Left lung (tissue), 10 donors: ENCODE data around the gene RHBDL2. TPM values are rescaled to one million over a fixed set of nuclear protein-coding genes. Genes with fewer than 3 reads are reported as not detected.
"Not testable (repeated sequence)": the region's sequence is repeated elsewhere in the genome, so short reads cannot be mapped to it uniquely, and the experiment has no call there.

Experiments
- ATAC-seq: fragments of 200-7000 bp; cut with Tn5 transposase; one replicate; pipeline ENCODE4 v1.9.1; 2020; ENCODE audit warnings: moderate library complexity
- DNase-seq, 4 donors: peaks; one replicate each; pipeline ENCODE4 v3.0.0-alpha.2; 2013 to 2020
- H3K27ac ChIP-seq, 2 donors: fragments of 200-600 bp; sonication (generic) in 1 of 2; one replicate each; pipeline versions ENCODE4 v1.5.0 to v1.8.0; 2020 to 2021
- H3K27me3 ChIP-seq, 2 donors: fragments of 200-600 bp; sonication (generic) in 1 of 2; one replicate each; pipeline versions ENCODE4 v1.5.0 to v1.8.0; 2020 to 2021
- H3K36me3 ChIP-seq, 2 donors: fragments of 200-600 bp; sonication (generic) in 1 of 2; one replicate each; pipeline versions ENCODE4 v1.5.0 to v1.8.0; 2020 to 2021
- H3K4me1 ChIP-seq, 2 donors: fragments of 200-600 bp; one replicate each; pipeline ENCODE4 v1.8.0; 2021
- H3K4me3 ChIP-seq, 2 donors: fragments of 200-600 bp; sonication (generic) in 1 of 2; one replicate each; pipeline versions ENCODE4 v1.5.0 to v1.8.0; 2020 to 2021; ENCODE audit warnings: mild to moderate bottlenecking in 1 of 2
- H3K9me3 ChIP-seq, 2 donors: fragments of 200-600 bp; sonication (generic) in 1 of 2; one replicate each; pipeline versions ENCODE4 v1.5.0 to v1.8.0; 2020 to 2021
- CTCF ChIP-seq, 2 donors: fragments of 200-600 bp; sonication (generic) in 1 of 2; IDR thresholded peaks; one replicate each; pipeline versions ENCODE4 v1.5.0 to v1.8.0; 2021; ENCODE audit warnings: antibody characterized with exemption in 2 of 2
- intact Hi-C, 2 donors: fragments of 100-400 bp; cut with DNase I; formaldehyde crosslinking; loops; one replicate each; pipeline versions ENCODE4 v1.11.2 to v1.14.2; 2022
- polyA plus RNA-seq, 6 donors: library from polyadenylated mRNA; unstranded; fragments of 120-200 nt; gene quantifications; one replicate each; pipeline ENCODE4 v1.2.1, GENCODE V29; 2013; ENCODE audit not compliant: insufficient read length in 6 of 6
- total RNA-seq, 2 donors: library from RNA; stranded (reverse); fragmentation: NEBNext Ultra II Directional; extraction: Animal tissue kit (Norgen Biotek cat#: 25700); gene quantifications; one replicate each; pipeline ENCODE4 v1.2.1, GENCODE V29; 2021
- donor health status: DM: no; HTN: yes; CAD: no.
- donor health status: DM: no; HTN: no; CAD: no.

Gene RHBDL2
- total and polyA plus RNA-seq, 8 donors, result 1.0 to 2.7 (median 2.0) TPM

- Histone ChIP-seq H3K36me3 (no peaks in the 10 kb centered on the region), H3K9me3 (no peaks in the 10 kb centered on the region), H3K27me3 (no peaks in the 10 kb centered on the region), H3K27ac (no peak overlapping the region), H3K4me1 (no peaks in the 10 kb centered on the region), H3K4me3 (no peak overlapping the region)
- DNase-seq (no peak), ATAC-seq (no peak)
- intact Hi-C loops, result no loop called here
- TF ChIP-seq CTCF (IDR thresholded peaks at IDR 0.05), result no peak
Observed at GRCh38 chr1:38917772-38918171, 23.9 kb downstream of the RHBDL2 start.

GRCh38 chr1:38917337-38917736, 24.3 kb downstream of the RHBDL2 start:
- Histone ChIP-seq H3K36me3 (no peaks in the 10 kb centered on the region), H3K4me3 (no peak overlapping the region), H3K4me1 (no peaks in the 10 kb centered on the region), H3K9me3 (no peaks in the 10 kb centered on the region), H3K27ac (no peak overlapping the region), H3K27me3 (no peaks in the 10 kb centered on the region)
- no peak for TF ChIP-seq CTCF (IDR thresholded peaks at IDR 0.05)
- ATAC-seq (no peak), DNase-seq (no peak)
- intact Hi-C loops, result no loop called here

- no peak for TF ChIP-seq CTCF (IDR thresholded peaks at IDR 0.05)
- no peak for ATAC-seq
- Histone ChIP-seq H3K27me3 (no peaks in the 10 kb centered on the region), H3K4me3 (no peak overlapping the region), H3K36me3 (no peaks in the 10 kb centered on the region), H3K27ac (no peak overlapping the region), H3K4me1 (no peaks in the 10 kb centered on the region), H3K9me3 (no peaks in the 10 kb centered on the region)
- intact Hi-C loops, result no loop called here
- DNase-seq, result no peak
Observed at GRCh38 chr1:38915352-38915948, 26.2 kb downstream of the RHBDL2 start.

- H3K36me3 ChIP-seq, ATAC-seq, H3K9me3 ChIP-seq, H3K4me3 ChIP-seq, H3K4me1 ChIP-seq, intact Hi-C loops, H3K27me3 ChIP-seq, H3K27ac ChIP-seq, DNase-seq: not testable (repeated sequence)
Observed at GRCh38 chr1:38914908-38915307, 26.7 kb downstream of the RHBDL2 start.

GRCh38 chr1:38908821-38909220, 32.8 kb downstream of the RHBDL2 start:
- no peak overlapping the region for H3K4me3 ChIP-seq
- no peak for DNase-seq
- intact Hi-C loops, result no loop called here
- no peak for TF ChIP-seq CTCF (IDR thresholded peaks at IDR 0.05)
- H3K36me3 ChIP-seq, result no peaks in the 10 kb centered on the region
- H3K27me3 ChIP-seq, result no peaks in the 10 kb centered on the region
- no peak overlapping the region for H3K27ac ChIP-seq
- H3K4me1 ChIP-seq, result no peaks in the 10 kb centered on the region
- ATAC-seq, result no peak
- H3K9me3 ChIP-seq, result peaks cover 0 to 18% of the 10 kb centered on the region in 2 donors

- Histone ChIP-seq H3K36me3 (no peaks in the 10 kb centered on the region), H3K27ac (no peak overlapping the region), H3K27me3 (no peaks in the 10 kb centered on the region), H3K9me3 (peaks cover 0 to 18% of the 10 kb centered on the region in 2 donors), H3K4me1 (no peaks in the 10 kb centered on the region), H3K4me3 (no peak overlapping the region)
- ATAC-seq (no peak), DNase-seq (no peak)
- TF ChIP-seq CTCF (IDR thresholded peaks at IDR 0.05), result no peak
- intact Hi-C loops, result no loop called here
Observed at GRCh38 chr1:38905985-38906384, 35.6 kb downstream of the RHBDL2 start.
